ENCODE data around the gene ANKRD65. TPM values are rescaled to one million over a fixed set of nuclear protein-coding genes. Genes with fewer than 3 reads are reported as not detected.
"Not testable (repeated sequence)": the region's sequence is repeated elsewhere in the genome, so short reads cannot be mapped to it uniquely, and the experiment has no call there.

ANKRD65 gene
- 10 to 100 TPM; 22.2 to 46.8 (median 35.6) TPM for polyA plus RNA-seq (ENCODE audit: insufficient read depth in 1 of 5, insufficient read length in 5 of 5, low replicate concordance in 1 of 5)
- long read RNA-seq, donor 1, transcript ANKRD65-204 (3 exons, 1,632 nt) = minor isoform, 5 of 20 reads
- long read RNA-seq, donor 1, transcript ANKRD65-201 (3 exons, 1,976 nt) = major isoform, 8 of 20 reads
- long read RNA-seq, donor 1, partial matches to known transcripts = 0 of 20 reads
- long read RNA-seq, donor 1, other reads (novel, unspliced or antisense) = 5 of 20 reads
- long read RNA-seq, donor 2, partial matches to known transcripts = 0 of 4 reads
- long read RNA-seq, donor 2, other reads (novel, unspliced or antisense) = 0 of 4 reads
- long read RNA-seq, donor 3, transcript ANKRD65-202 (2 exons, 876 nt) = major isoform, 6 of 17 reads
- long read RNA-seq, donor 3, partial matches to known transcripts = 6 of 17 reads
- long read RNA-seq, donor 3, other reads (novel, unspliced or antisense) = 0 of 17 reads
- long read RNA-seq, donor 4, partial matches to known transcripts = 0 of 5 reads
- long read RNA-seq, donor 4, other reads (novel, unspliced or antisense) = 0 of 5 reads
- long read RNA-seq, donor 5, transcript ANKRD65-201 (3 exons, 1,976 nt) = major isoform, 6 of 35 reads
- long read RNA-seq, donor 5, partial matches to known transcripts = 26 of 35 reads
- long read RNA-seq, donor 5, other reads (novel, unspliced or antisense) = 0 of 35 reads
- long read RNA-seq, donor 6, transcript ANKRD65-202 (2 exons, 876 nt) = minor isoform, 5 of 30 reads
- long read RNA-seq, donor 6, transcript ANKRD65-201 (3 exons, 1,976 nt) = major isoform, 15 of 30 reads
- long read RNA-seq, donor 6, partial matches to known transcripts = 5 of 30 reads
- long read RNA-seq, donor 6, other reads (novel, unspliced or antisense) = 0 of 30 reads
- long read RNA-seq, donor 7, transcript ANKRD65-201 (3 exons, 1,976 nt) = major isoform, 9 of 30 reads
- long read RNA-seq, donor 7, partial matches to known transcripts = 9 of 30 reads
- long read RNA-seq, donor 7, other reads (novel, unspliced or antisense) = 7 of 30 reads
- long read RNA-seq, donor 8, partial matches to known transcripts = 6 of 8 reads
- long read RNA-seq, donor 8, other reads (novel, unspliced or antisense) = 0 of 8 reads

GRCh38 chr1:1421147-1421906 lies at the start of gene ANKRD65:
TSS of gene ANKRD65 (minus strand) at chr1:1421276. CDS start at chr1:1421005, 271 bp downstream.
- no peak for DNase-seq

- not testable (repeated sequence) for DNase-seq
Observed at GRCh38 chr1:1468196-1468985, 47.3 kb upstream of the ANKRD65 start.

- DNase-seq = no peak
Observed at GRCh38 chr1:1463312-1463711, 42.2 kb upstream of the ANKRD65 start.

DNA sequence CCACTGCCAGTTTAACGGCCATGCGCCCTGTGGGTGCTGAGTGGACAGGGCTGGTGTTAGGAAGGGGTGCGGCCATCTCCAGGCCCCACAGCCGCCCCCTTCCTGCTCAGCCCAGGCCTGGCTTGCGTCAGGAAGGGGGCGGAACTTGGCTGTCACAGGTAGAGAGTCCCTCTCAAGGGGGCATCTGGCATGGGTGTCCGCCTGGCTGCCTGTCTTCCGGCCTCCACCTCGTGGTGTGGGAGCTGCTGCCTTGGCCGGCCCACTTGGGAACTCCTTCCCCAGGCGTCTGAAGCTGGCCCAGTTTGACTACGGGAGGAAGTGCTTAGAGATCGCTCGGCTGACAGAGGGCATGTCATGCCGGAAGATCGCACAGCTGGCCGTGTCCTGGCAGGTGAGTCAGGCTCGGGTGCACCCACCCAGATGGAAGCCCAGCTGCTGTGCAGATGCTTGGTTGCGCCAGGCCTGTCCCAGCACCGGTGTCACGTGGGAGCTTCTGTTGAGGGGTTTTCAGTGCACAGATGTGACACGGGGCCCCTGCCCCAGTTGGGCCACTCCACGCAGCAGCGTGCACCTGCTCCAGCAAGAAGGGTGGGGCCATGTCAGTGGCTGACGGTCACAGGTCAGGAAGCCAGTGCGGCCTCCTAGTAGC lies 41.4 kb upstream of the ANKRD65 start:
- DNase-seq = peak; percentile 24 to 48

GRCh38 chr1:1461721-1462317 lies 40.7 kb upstream of the ANKRD65 start:
- no peak for DNase-seq

- DNase-seq = no peak
Observed at GRCh38 chr1:1460540-1461130, 39.6 kb upstream of the ANKRD65 start.

- not testable (repeated sequence) for DNase-seq
Observed at GRCh38 chr1:1459711-1460110, 38.6 kb upstream of the ANKRD65 start.

- not testable (repeated sequence) for DNase-seq
Observed at GRCh38 chr1:1459156-1459555, 38.1 kb upstream of the ANKRD65 start.

DNA sequence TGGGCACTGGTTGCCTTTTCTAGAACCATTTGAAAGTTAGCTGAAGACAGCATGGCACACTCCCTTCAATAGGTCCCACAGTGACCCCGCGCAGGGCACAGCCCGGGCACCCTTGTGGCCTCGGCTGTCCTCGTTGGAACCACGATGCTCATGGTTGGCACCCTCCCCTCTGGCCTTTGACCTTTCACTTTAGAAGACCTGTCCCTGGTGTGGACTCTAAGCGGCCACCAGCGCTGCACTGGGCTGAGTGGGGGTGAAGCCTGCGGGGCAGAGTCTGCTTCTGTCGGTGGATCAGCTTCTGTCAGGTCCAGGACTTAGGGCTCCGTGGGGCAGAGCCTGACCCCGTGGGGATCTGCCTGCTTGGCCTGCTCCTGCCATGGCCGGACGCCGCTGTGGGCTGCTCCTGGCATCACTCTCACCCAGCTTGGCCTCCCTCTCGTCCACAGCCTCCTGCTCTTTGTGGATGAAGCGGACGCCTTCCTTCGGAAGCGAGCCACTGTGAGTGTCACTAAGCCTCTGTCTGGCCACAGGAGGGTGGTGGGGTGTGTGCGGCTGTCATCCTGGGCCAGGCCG lies 35.7 kb upstream of the ANKRD65 start:
- DNase-seq = not testable (repeated sequence)

- DNase-seq = not testable (repeated sequence)
Observed at GRCh38 chr1:1455934-1456333, 34.9 kb upstream of the ANKRD65 start.

- no peak for DNase-seq
Observed at GRCh38 chr1:1455366-1455884, 34.3 kb upstream of the ANKRD65 start.

DNA sequence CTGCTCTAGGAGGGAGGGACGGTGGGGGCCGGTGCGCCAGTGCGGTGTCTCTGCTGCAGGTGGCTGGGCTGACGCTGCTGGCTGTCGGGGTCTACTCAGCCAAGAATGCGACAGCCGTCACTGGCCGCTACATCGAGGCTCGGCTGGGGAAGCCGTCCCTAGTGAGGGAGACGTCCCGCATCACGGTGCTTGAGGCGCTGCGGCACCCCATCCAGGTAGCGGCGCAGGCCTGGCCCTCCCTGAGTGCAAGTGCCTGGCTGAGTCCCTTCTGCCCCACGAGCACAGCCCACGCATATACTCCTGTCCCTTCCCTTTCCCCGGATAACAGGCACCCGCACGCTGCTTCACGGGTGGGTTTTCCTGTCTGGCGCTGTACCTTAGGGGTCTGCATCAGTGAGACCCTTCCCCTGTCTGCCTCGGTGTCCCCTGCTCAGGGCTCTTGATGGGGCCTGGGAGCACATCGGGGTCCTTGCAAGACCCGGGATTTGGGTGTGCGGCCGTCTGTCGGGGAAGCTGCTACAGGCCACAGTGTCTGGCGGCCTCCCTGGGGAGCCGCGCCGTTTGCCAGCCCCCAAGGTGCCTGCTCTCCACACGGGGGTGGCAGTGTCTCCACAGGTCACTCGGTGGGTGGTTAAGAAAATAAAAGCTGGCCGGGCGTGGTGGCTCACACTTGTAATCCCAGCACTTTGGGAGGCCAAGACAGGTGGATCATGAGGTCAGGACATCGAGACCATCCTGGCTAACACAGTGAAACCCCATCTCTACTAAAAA lies 33.4 kb upstream of the ANKRD65 start:
- DNase-seq = not testable (repeated sequence)

GRCh38 chr1:1452882-1453281 lies 31.8 kb upstream of the ANKRD65 start:
- DNase-seq = no peak

GRCh38 chr1:1452365-1452739 lies 31.3 kb upstream of the ANKRD65 start:
- not testable (repeated sequence) for DNase-seq

GRCh38 chr1:1451696-1452364 lies 30.8 kb upstream of the ANKRD65 start:
- no peak for DNase-seq

- not testable (repeated sequence) for DNase-seq
Observed at GRCh38 chr1:1450616-1451015, 29.5 kb upstream of the ANKRD65 start.

Measured in right lung (tissue), 10 donors.